ENCODE measurements around the gene PHKA1.
"Not testable (repeated sequence)": the region's sequence is repeated elsewhere in the genome, so short reads cannot be mapped to it uniquely, and the experiment has no call there.

PHKA1 gene

GRCh38 chrX:72663737-72664136 is 50.4 kb downstream of the PHKA1 start:
- DNase-seq: no peak

DNA sequence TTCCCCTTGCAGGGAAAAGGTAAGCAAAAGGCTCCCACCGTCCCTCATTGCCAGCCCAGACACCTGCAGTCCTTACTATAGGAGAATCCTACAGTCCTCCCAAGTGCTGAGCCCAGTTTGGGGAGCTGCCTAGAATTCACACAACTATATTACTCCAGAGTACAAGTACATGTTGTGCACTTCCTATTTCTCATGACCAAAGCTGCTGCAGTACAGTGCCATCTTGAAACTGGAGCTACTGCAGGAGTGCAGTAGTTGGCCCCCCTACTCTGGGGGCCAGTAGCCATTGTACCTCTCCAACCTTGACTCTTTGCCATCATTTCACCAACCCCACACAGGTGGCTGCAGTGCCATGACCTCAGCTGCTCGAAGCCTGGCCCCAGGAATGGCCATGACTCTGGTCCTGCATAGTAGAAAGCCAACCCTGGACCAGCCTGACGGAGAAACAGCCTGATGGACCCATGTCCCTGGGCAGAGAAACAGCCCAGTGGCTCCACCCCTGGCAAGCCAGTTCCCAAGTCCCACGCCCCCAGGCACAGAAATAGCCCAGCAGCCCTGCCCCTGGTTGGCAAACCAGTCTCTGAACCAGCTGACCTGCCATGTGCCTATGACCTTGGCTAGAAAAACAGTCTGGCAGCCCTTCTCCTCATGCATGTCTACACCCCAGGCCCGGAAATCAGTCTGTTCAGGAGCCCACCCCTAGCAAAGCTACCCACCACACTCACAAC is 51.9 kb downstream of the PHKA1 start:
- no peak for DNase-seq

DNA sequence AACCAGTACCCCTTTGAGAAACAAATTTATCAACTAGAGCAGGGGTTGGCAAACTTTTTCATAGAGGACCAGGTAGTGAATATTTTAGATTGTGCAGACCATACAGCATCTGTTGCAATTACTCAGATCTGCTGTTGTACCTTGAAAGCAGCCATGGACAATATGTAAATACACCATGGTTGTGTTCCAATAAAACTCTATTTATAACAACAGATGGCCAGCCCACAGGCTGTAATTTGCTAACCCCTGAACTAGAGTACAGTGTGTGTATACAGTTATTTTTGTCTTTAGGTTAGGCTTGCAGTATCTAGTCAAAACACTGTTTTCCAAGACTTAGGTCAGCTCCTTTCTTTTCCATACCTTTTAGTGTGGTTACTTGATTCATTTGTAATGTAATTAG is 54.4 kb downstream of the PHKA1 start:
- DNase-seq: no peak

DNA sequence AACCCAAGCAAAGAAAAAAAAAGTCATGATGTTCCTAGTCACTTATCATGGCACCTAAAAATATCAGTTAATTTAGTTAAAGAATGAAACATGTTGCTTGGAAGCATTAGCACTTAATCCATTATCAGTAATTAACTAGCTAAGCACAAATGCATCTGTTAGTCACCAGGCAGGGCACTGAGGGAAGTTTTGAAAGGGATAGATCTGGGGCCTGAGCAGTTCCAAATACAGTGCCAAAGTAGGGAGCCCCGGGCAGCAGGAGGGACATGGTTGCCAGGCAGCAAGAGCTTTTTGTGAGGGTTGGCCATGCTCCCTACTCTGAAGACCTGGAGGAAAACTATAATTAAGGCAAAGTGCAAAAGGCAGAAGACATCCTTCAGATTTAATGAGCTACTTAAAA is 62.0 kb downstream of the PHKA1 start:
- DNase-seq: no peak

DNA sequence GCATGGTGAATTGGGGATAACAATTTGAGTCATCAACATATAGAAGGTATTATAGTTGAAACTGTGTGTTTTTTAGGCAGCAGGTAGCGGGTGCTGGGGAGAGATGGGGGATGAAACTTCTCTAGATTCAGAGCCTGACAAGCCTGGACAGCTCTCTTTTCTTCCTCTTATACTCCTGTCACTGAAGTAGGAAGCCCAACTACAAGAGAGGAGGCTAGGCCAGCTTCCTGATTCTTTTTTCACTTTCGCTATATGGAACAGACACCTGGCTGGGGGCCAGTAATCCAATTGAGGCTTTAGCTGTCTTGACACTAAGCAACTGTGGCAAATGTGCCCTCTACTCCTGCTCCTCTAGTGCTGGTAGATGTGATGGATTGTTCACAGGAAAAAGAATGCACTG is 69.2 kb downstream of the PHKA1 start:
- DNase-seq: no peak

DNA sequence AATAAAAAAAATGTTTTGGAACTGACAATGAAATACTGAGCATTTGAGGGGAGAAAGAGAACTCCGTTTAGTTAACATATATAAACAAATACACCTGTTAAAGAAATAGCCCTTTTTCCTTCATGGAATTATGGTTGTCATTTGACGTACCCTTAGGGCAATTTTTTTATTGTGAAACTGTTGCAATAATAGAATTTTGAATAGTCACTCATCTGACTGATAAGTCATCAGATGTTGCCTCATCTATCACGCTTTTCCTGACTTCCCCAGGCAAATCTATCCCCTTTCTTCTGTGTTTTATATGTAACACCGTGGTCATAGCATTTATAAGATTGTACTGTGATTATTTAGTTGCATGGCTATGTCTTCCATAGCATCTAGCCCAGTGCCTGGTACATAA is 72.5 kb downstream of the PHKA1 start:
- no peak for DNase-seq

DNA sequence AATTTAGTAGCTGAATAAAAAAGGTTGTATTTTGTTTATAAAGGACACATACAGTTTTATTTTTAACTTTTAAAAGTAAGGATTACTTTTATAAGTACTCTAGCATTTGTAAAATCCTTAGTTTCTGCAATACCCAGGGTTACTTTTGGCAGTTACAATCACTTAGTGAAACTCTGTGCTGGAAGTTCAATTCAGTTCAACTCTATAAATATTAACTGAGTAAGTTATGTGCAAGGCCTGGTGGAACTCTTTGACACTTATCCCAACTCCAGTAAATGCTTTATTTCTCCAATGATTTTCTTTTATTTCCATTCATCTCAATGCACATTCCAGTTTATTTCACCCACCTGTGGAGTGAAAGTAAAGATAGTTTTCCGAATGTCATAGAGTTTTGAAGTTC is 78.2 kb downstream of the PHKA1 start:
- no peak for DNase-seq

GRCh38 chrX:72634331-72634730 is 79.8 kb downstream of the PHKA1 start:
- DNase-seq: no peak

- no peak for DNase-seq
Measured at GRCh38 chrX:72630185-72630584, 83.9 kb downstream of the PHKA1 start.

- DNase-seq: no peak
Measured at GRCh38 chrX:72624194-72624593, 89.9 kb downstream of the PHKA1 start.

DNA sequence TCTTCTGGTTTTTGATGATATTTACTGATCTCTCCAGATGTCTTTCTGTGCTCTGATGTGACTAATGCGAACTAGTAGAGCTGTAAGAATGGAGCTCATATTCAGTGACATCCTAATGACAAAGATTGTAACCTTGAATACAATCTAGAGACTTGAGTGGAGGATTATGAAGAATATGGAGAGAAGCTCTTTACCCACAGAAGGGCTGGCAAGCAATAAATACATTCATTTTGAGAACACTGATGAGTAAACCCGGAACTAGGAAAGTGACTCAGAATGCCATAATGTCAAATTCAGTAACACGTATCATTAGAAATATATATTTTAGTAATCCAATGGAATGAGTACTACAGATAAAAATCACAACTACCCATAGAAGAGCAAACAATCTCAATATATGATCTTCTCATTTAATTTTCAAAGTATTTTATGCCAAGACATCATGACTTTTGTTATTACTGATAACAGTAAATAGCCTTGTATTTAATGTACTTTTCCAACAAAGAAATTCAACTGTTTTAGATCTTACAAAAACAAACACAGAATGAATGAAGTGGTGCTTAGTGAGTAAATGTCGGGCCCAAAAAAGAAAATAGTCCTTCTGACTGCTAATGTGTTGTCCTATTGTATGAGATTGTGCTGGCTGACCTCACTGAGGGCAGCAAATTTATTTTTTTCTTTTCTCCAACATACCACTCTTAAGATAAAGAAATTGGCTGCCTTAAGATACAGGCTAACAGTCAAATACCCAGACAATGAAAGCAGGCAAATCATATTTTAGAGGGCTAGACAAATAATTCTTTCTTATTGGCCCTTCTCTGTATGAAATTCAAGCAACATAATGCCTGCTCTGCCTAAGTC is 92.3 kb downstream of the PHKA1 start:
- DNase-seq: no peak

DNA sequence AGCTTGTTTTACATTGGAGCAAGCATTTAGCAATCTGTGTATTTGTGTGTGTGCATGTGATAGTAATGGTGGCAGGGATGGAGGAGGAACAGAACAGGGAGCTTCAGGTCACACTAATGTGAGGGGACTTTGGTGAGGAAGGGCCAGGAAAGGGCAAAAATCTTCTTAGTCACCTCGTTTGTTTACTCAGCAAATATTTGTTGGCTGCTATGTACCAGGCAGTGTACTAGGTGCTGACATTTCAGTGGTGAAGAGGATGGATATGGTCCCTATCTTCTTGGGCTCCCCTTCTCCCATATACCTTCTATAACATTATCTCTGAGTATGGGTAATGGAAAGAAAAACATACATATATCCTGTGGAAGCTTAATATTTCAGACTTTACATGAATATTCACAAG is 92.9 kb downstream of the PHKA1 start:
- no peak for DNase-seq

- DNase-seq: no peak
Measured at GRCh38 chrX:72620550-72621145, 93.5 kb downstream of the PHKA1 start.

DNA sequence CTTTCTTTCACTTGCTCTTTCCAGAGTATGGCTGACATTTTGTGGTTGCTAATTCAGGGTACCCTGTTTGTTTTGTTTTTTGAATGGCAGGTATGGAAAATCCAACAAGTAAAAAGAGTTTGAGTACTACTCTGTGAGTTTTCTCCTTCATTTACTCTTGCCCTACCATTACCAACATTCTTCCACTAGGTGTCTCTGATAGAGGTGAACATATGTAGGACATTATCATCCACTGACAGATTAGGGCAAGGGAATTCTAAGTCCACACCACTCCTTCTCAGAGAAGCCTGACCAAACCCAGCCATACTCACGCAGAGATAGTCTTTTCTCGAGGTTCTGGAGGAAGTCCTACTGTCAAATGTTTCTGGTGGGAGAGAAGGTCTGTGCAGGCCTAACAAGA is 104.8 kb downstream of the PHKA1 start:
- DNase-seq: no peak

DNA sequence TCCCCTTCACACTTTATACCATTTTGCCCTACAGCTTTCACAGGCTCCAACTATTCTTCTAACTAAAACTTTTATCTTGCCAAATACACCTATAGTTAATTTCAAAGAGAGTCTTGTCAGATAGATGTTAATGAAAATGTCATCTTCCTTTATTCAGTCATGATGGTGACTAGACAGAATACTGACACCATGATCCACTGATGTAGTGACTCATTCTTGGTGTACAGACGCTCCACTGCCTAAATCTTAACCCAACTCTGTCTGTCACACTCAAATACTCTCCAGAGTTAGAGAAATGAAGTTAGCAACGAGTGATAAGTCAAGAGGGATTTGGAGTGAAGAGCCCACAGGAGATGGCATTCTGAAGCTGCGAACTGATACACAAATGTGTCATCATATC is 109.4 kb downstream of the PHKA1 start:
- DNase-seq: no peak

DNA sequence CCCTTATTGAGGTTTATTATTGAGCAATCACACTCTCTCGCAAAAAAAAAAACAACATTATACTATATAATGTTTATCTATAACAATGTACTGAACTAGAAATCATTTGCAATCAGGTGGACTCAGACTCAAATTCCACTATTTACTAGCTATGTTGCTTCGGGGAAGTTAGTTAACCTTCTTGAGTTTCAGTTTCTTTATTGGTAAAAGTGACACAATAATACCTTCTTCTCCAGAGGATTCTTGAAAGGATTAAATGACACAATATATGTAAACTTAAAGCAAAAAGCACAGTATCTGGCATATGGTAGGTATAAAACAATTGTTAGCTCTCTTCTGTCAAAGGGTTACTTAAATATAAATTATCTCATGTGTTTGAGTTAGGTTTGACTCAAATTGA is 110.0 kb downstream of the PHKA1 start:
- DNase-seq: no peak

DNA sequence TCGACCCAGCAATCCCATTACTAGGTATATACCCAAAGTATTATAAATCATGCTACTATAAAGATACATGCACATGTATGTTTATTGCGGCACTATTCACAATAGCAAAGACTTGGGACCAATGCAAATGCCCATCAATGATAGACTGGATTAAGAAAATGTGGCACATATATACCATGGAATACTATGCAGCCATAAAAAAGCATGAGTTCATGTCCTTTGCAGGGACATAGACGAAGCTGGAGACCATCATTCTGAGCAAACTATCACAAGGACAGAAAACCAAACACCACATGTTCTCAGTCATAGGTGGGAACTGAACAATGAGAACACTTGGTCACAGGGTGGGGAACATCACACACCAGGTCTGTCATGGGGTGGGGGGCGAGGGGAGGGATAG is 123.1 kb downstream of the PHKA1 start:
- DNase-seq: not testable (repeated sequence)

- DNase-seq: no peak
Measured at GRCh38 chrX:72584163-72584562, 129.9 kb downstream of the PHKA1 start.

GRCh38 chrX:72576141-72576894 is 137.8 kb downstream of the PHKA1 start:
- DNase-seq: no peak

GRCh38 chrX:72573158-72573511 is 141.0 kb downstream of the PHKA1 start:
- no peak for DNase-seq

DNA sequence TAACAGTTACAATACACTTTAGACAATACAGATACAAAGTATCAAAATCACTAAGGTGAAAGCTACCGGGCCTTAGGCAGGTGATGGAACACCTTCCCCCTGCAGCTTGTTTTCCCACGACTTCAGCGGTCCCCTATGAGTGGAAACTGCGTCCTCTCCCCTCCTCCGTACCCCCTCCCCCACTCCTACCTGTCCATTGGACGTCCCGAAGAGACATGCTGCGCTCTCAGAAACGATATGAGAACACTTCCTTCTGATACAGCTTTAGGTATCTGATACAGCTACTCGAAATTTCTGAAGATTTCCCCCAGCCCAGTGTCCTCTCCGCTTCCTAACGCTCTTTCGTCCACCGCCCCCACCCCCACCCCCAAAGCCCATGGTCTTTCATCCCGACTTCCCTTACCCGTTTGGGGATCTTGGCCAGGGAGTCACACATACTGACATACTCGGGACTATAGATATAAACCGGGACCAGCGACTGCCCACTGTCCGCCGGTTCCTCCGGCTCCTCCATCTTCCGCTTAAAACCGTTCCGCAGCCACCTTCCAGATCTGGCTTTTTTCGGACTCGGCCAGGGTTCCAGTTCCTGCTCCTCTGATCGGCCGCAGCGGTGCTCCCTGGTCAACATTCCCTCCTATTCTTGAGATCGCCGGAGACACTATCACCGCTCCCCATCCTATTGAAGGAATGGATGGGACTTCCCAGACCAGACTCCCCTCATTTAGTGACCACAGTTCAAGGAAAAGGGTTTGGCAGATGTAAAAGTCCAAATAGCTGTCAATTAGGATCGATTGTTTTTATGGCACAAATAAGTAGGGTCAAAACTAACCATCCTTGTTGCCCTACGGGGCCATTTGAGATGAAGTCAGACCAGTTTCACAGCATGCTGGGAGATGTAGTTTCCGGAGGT is 141.6 kb downstream of the PHKA1 start, which contains the start of gene HDAC8:
TSS of gene HDAC8 (minus strand) at position 596 of the 910 bp plus-strand sequence. CDS start at position 514, 82 bp downstream.
- DNase-seq: peak; percentile 20

DNA sequence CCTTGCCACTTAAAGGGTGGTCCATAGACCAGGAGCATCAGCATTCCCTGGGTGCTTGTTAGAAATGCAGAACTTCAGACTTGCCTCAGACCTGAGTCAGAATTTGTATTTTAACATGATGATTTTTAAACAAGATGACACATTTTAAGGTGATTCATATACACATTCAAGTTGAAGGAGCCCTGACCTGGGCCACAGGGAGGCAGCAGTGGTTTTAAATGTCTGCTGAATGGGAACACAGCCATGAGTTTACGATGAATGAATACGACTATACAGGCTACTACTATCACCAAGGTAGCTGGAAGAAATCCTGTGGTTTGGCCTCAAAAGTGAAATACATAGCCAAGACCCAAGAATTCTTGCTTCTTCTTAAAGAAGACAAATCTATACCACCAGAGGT is 144.3 kb downstream of the PHKA1 start:
- no peak for DNase-seq
